Parathyroid adenoma (tissue), 2 donors: Measurements from ENCODE around the gene PLD6.

Source experiments
- H2AFZ ChIP-seq: fragments of 300-600 bp; sonication (generic); one replicate; pipeline ENCODE4 v1.7.0; 2017; ENCODE audit warnings: antibody characterized with exemption, mild to moderate bottlenecking
- H3K27ac ChIP-seq: fragments of 300-600 bp; sonication (generic); one replicate; pipeline ENCODE4 v1.7.0; 2017
- H3K27me3 ChIP-seq: fragments of 300-600 bp; sonication (generic); one replicate; pipeline ENCODE4 v1.7.0; 2017; ENCODE audit warnings: low read length; ENCODE audit not compliant: control insufficient read depth, insufficient read depth
- H3K36me3 ChIP-seq: fragments of 300-600 bp; sonication (generic); one replicate; pipeline ENCODE4 v1.7.0; 2017; ENCODE audit warnings: low read length; ENCODE audit not compliant: control insufficient read depth, insufficient read depth
- H3K4me1 ChIP-seq: fragments of 300-600 bp; sonication (generic); one replicate; pipeline ENCODE4 v1.7.0; 2017; ENCODE audit warnings: control low read depth
- H3K4me2 ChIP-seq: fragments of 300-600 bp; sonication (generic); one replicate; pipeline ENCODE4 v1.7.0; 2017; ENCODE audit warnings: low read length
- H3K4me3 ChIP-seq: fragments of 300-600 bp; sonication (generic); one replicate; pipeline ENCODE4 v1.7.0; 2017; ENCODE audit warnings: low read depth, low read length
- H3K79me2 ChIP-seq: fragments of 300-600 bp; sonication (generic); one replicate; pipeline ENCODE4 v1.7.0; 2017; ENCODE audit warnings: control low read depth
- H3K9ac ChIP-seq: fragments of 300-600 bp; sonication (generic); one replicate; pipeline ENCODE4 v1.7.0; 2017; ENCODE audit warnings: mild to moderate bottlenecking
- H3K9me3 ChIP-seq: fragments of 300-600 bp; sonication (generic); one replicate; pipeline ENCODE4 v1.7.0; 2017; ENCODE audit warnings: low read length; ENCODE audit not compliant: control insufficient read depth
- CTCF ChIP-seq: fragments of 300-600 bp; sonication (generic); IDR thresholded peaks from one replicate; pipeline ENCODE4 v1.7.0; 2017; ENCODE audit warnings: antibody characterized with exemption, mild to moderate bottlenecking
- donor health status: primary hyperparathyroidism.

The PLD6 gene

GRCh38 chr17:17231621-17232302, 25.6 kb upstream of the PLD6 start:
- Histone ChIP-seq H3K79me2 (peaks cover 17% of the 10 kb centered on the region), H3K27ac (no peak overlapping the region), H3K4me3 (no peak overlapping the region), H3K4me2 (no peak overlapping the region), H3K4me1 (peaks cover 15% of the 10 kb centered on the region), H2AFZ (no peak overlapping the region), H3K27me3 (no peaks in the 10 kb centered on the region), H3K36me3 (no peaks in the 10 kb centered on the region), H3K9me3 (no peaks in the 10 kb centered on the region), H3K9ac (no peak overlapping the region)
- TF ChIP-seq CTCF = no peak

DNA sequence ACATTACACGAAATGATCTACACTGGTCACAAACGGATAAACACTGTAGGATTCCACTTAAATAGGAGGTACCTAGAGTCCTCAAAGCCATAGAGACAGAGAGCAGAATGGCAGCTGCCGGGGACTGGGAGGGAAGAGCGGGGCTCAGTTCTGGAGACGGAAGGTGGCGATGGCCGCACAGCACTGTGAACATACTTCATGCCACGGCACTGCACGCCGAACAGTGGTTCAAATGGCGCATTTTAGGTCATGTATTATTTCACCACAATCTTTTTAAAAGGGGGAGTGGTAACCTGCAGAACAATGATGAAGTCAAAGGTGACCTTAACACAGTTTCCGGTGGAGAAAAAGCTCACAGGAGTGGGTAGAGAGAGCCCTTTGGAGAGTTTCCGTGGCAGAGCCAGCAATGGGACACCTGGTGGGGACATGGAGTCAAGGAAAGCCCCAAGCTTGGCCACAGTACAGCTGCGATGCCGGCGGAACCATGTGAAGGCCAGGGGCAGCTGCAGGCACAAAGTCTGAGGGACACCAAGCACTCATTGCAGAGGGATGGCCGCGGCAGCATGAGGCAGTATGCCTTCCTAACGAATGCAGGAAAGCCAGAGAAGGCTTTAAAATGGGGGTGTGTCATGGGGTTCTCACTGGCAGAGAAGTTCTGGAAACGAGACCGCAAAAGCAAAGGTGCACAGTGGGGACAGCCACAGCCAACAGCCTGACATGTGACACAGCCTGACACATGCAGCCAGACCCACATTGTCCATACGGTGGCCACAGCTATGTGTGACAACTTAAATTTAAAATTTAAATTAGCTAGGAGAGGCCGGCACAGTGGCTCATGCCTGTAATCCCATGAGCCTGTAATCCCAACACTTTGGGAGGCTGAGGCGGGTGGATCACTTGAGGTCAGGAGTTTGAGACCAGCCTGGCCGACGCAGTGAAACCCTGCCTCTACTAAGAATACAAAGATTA, 23.6 kb upstream of the PLD6 start:
- H3K9ac ChIP-seq = no peak overlapping the region
- no peak overlapping the region for H2AFZ ChIP-seq
- H3K36me3 ChIP-seq = no peaks in the 10 kb centered on the region
- TF ChIP-seq CTCF = no peak
- no peak overlapping the region for H3K4me3 ChIP-seq
- H3K9me3 ChIP-seq = no peaks in the 10 kb centered on the region
- H3K27ac ChIP-seq = no peak overlapping the region
- peaks cover 12% of the 10 kb centered on the region for H3K4me1 ChIP-seq
- peaks cover 2% of the 10 kb centered on the region for H3K79me2 ChIP-seq
- no peak overlapping the region for H3K4me2 ChIP-seq
- no peaks in the 10 kb centered on the region for H3K27me3 ChIP-seq

DNA sequence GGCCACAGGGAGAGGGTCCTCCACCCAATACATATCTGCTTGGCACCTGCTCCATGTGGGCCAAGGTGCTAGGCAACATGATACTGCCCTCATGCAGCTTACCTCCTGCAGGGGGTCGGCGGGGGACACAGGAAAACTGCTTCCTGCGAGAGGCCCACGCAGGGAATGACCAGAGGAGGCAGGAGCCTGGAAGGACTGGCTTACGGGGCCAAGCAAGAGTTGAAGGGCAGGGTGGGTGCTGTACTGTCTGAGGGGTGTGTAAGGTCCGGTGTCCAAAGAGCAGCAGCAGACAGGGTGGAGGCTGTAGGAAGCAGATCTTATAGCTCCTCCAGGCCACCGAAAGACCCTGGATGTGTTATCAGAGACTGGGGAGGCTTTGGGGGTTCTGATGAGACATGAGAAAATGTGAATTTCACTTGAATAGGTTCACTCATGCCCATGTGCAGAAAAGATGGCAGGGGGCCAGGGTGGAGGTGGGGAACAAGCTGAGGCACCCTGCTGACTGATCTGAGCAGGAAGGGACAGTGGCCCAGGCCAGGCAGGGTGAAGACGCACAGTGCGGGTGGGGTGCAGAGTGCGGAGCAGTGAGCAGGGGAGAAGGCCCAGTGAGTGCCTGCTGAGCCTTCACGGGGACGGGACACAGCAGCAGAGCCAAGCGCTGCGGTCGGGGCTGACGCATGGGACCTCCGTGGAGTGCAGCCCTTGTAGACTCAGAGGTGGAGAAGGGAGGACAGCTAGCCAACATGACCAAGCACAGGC, 22.6 kb upstream of the PLD6 start:
- H3K4me3 ChIP-seq = no peak overlapping the region
- H3K4me1 ChIP-seq = peaks cover 12% of the 10 kb centered on the region
- H3K4me2 ChIP-seq = no peak overlapping the region
- peaks cover 2% of the 10 kb centered on the region for H3K79me2 ChIP-seq
- H3K27me3 ChIP-seq = no peaks in the 10 kb centered on the region
- no peak overlapping the region for H2AFZ ChIP-seq
- no peak for TF ChIP-seq CTCF
- H3K9me3 ChIP-seq = no peaks in the 10 kb centered on the region
- H3K36me3 ChIP-seq = no peaks in the 10 kb centered on the region
- H3K27ac ChIP-seq = no peak overlapping the region
- no peak overlapping the region for H3K9ac ChIP-seq

DNA sequence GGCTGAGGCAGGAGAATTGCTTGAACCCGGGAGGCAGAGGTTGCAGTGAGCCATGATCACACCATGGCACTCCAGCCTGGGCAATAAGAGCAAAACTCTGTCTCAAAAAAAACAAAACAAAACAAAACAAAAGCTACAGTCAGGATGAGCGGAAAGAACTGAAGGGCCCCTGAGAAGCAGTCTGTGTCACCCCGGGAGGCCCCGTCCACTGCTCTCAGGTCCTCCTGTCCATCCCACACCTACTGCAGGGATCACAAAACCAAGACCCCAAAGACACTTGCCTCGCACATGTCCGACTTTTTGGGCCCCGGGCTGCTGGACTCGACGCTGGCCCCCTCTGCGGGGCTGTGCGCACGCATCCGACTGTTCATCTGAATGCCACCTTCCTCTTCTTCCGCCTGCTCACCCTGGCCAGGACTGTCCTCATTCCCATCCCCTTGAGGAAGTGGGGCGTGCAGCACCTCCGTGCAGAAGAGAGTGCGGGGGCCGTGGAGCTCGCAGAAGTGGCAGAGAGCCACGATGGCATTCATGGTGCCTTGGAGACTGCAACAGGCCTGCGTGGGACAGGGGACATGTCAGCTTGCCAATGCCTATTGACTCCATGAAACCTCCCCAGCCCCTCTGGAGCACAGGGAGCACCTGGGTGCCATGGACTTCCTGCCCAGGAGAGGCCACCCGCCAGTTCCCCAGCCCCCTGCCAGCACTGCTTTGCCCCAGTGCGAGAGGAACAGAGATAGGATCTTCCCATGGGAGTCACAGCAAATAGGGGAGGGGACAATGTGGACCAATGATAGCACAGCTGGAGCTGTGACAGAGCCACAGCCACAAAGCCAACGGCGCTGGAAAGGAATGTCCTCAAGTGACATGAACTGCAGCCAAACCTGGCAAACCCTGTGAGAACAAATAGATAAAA, 21.7 kb upstream of the PLD6 start:
- H3K27ac ChIP-seq = no peak overlapping the region
- no peak overlapping the region for H3K9ac ChIP-seq
- H3K36me3 ChIP-seq = no peaks in the 10 kb centered on the region
- no peak overlapping the region for H3K4me3 ChIP-seq
- no peak for TF ChIP-seq CTCF
- H3K9me3 ChIP-seq = no peaks in the 10 kb centered on the region
- H2AFZ ChIP-seq = no peak overlapping the region
- peaks cover 2% of the 10 kb centered on the region for H3K79me2 ChIP-seq
- H3K4me2 ChIP-seq = no peak overlapping the region
- peaks cover 12% of the 10 kb centered on the region for H3K4me1 ChIP-seq
- no peaks in the 10 kb centered on the region for H3K27me3 ChIP-seq
